ENCODE results near the gene MLH1.

DNA sequence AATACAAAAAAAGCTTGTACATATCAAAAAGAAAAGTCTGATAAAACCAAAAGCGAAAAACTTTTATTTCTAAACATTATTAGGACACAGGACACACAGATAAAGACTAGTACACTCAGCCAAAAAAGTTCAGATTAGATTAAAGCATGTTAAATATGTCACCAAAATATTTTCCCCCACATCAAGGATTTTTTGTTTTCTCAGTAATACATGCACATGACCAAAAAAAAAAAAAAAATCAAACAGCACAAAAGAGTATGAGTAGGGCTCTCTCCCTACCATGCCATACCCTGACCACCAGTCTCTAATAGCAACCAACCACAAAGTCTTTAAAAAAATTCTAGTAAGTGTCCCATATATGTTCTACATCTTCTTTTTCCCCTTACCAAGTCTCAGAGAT is 103.7 kb downstream of the MLH1 start:
- TF ChIP-seq, protein P1, sequence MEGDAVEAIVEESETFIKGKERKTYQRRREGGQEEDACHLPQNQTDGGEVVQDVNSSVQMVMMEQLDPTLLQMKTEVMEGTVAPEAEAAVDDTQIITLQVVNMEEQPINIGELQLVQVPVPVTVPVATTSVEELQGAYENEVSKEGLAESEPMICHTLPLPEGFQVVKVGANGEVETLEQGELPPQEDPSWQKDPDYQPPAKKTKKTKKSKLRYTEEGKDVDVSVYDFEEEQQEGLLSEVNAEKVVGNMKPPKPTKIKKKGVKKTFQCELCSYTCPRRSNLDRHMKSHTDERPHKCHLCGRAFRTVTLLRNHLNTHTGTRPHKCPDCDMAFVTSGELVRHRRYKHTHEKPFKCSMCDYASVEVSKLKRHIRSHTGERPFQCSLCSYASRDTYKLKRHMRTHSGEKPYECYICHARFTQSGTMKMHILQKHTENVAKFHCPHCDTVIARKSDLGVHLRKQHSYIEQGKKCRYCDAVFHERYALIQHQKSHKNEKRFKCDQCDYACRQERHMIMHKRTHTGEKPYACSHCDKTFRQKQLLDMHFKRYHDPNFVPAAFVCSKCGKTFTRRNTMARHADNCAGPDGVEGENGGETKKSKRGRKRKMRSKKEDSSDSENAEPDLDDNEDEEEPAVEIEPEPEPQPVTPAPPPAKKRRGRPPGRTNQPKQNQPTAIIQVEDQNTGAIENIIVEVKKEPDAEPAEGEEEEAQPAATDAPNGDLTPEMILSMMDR (conservative IDR thresholded peaks at IDR 0.05; ENCODE audit: low read depth, low read length) = no peak
- no peak for TF ChIP-seq EZH2 (IDR thresholded peaks at IDR 0.05; ENCODE audit: low read length, unreplicated experiment)

All from PC-3 (cell line).